NCI-H128 (cell line): ENCODE results near the gene CTSL.

Experiments used
- DNase-seq: peaks from one replicate; lab custom pipeline; 2025; ENCODE audit not compliant: unreplicated experiment; lab: John Stamatoyannopoulos, UW

Gene CTSL

GRCh38 chr9:87725900-87726709 lies at the start of gene CTSL:
Gene CTSL, plus strand, starts transcription at chr9:87726119. Its CDS starts 1,485 bp downstream, at chr9:87727604.
- no peak for DNase-seq

DNA sequence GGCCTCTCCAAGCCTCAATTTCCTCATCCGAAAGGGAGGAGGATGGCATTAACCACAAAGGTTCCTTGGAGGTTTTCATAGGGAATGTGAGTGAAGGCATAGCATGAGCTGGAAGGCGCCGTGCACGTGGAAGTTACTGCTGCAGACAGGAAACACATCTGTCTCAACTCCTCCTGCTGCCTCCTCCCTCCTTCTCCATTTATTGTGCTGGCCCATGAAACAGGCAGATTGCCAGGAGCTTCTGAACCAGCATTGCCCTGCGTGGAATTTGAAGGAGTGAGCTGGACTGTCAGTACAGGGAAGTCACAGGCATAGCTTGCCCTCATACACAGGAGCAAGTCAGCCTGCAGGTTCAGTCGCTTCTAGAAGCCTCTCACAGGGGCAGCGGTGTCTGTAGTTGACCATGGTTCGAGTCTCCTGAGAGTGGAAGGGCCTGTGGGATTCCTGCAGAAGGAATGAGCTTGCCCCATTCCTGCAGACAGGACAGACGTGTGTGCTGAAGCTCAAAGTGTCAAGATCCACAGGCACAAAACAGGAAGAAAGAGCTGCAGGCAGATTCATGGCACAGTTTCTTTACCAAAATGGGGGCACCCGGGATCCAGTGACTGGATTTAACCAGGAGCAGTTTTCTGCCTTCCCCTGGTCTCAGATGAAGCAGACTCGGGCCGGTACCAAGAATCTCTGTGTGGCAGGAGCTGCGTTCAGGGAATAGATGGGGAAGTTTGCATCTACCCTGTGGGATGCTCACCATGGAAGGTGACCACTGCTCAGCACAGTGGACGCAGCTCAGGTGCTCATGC lies 48.7 kb upstream of the CTSL start:
- DNase-seq, result no peak

- no peak for DNase-seq
These were observed 47.9 kb upstream of the CTSL start for GRCh38 chr9:87677776-87678587.

DNA sequence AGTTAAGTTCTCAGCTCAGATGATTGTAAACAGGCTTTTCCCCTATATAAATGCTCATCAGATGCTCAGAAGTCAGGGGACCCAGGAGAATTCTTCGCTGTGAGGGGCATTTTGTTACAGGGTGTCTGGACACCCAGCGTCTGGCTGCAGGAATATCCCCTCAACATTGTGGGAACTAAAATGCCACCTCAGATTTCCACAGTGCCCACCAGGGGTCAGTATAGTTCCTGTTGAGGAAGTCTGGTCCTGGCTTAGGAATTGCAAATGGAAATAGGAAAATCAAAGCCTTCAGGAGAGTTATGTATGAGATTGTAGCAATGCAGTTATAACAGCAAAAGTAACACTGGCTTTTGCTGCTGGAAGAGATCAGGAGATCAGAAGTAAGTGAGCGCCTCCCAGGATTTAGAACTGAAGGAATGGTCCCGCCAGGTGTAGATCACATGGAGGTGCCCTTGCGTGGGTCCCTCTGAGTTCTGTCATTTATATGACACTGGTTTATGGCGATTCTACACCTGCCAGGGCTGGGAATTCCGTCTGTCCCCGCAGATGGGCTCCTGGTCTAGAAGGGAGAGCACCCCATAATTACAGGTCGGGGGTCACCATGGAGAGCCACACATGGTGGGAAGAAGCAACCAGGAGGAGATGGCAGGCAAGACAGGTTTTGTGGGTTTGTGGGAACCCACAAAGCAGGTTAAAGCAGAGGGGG lies 47.1 kb upstream of the CTSL start:
- DNase-seq, result peak; percentile 41

DNA sequence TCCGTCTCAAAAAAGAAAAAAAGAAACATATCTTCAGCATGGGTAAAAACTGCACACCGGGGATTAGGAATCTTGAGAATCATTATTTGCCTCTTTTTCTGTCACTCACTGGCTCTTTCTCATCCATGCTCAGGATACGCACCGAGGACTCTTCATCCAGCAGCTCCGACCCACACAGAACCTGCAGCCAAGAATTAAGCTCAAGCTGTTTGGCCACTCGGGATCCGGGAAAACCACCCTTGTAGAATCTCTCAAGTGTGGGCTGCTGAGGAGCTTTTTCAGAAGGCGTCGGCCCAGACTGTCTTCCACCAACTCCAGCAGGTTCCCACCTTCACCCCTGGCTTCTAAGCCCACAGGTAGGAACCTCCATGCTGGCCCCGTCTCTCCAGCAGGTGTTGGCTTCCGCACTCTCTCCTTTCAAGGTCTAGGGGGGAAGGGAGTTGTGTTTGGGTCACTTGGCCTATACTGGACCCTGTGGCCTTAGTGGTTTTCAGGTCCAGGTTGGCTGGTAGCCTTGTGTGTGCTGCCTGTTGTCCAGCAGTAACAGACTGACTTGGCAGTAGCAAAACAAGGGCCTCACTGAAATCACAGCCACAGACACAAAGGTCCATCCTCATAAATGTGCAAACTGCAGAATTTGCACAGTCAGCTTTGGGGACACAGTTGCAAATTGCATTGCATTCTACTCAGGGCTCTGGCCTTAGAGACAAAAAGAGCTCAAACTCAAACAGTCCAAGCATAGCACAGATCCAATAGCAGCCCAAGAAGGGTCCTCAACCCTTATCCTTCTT lies 44.5 kb upstream of the CTSL start:
- DNase-seq, result no peak

DNA sequence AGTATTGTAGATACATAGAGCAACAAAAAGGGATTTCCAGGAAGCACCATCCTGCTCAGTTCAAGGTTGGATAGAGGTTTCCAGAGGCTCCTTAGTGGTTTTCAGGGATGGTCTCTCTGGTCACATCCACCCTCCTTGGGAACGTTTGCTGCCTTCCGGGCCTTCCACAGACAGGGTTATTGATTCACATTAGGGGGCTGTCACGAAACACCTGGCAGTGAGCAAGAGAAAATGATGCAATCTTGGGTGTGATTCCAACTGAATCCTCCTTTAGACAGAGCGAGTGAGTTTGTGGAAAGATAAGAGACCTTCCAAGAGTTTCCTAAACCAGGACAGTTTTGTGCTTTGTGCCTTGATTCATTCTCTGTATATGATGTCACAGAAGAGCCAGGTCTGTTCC lies 43.8 kb upstream of the CTSL start:
- DNase-seq, result no peak

DNA sequence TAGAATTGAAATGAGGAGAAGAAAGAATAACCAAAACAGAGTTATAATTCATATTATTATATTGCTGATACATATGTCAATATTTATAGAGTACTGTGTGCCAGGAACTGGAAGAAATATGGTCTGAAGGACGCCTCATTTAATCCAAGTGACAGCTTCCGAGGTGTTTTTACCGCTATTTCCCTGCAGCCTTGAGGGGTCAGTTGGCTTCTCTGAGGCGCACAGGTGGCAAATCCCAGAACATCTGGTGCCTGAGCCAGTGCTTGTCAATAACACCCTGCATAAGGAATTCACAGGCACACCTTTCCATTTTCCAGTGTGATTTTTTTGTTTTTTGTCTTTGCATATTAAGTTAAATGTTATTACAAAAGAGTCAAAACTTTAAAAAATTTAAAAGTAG lies 43.3 kb upstream of the CTSL start:
- no peak for DNase-seq

GRCh38 chr9:87683751-87684626 lies 41.9 kb upstream of the CTSL start:
- no peak for DNase-seq

DNA sequence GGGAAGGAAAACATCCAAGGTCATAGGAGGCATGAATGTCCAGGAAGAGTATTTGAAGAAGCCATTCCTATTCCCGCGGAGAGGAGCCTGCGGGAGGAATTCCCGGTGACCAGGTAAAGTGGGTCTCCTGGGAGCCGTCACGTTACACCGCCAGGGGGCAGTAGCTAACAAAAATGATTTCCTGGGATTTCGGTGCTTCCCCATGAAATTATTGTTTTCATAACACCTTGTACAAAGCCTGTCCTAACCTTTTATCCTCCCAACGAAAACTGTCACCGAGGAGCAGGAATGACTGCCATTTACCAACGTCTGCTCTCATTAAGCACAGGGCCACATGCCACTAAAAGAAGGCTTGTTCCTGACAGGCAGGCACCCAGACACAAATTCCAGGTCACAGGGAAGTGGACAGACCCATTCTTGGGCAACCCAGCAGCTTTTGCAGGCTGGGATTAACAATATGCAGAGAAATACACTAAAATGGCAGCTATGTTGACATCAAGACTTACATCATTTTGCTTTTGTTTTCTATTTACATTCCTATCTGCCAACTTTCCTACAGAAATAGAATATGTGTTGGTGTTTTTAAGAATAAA lies 41.2 kb upstream of the CTSL start:
- no peak for DNase-seq

DNA sequence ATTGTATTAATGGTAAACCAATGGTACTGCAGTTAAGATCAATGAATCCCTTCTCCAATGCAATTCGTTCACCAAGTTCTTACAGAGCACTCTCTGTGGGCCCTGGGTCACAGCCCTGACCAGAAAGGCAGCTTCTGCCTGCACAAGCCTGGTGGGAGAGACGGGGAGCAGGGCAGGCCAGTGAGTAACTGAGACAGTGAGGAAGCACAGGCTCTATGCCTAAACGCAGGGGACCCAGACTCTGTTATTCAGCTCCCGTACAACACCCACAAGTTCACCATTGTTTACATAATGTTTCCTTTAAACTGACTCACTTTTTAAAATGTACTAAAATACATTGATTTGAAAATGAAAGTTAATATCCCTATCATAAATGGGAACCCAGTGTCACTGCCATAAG lies 40.5 kb upstream of the CTSL start:
- no peak for DNase-seq

DNA sequence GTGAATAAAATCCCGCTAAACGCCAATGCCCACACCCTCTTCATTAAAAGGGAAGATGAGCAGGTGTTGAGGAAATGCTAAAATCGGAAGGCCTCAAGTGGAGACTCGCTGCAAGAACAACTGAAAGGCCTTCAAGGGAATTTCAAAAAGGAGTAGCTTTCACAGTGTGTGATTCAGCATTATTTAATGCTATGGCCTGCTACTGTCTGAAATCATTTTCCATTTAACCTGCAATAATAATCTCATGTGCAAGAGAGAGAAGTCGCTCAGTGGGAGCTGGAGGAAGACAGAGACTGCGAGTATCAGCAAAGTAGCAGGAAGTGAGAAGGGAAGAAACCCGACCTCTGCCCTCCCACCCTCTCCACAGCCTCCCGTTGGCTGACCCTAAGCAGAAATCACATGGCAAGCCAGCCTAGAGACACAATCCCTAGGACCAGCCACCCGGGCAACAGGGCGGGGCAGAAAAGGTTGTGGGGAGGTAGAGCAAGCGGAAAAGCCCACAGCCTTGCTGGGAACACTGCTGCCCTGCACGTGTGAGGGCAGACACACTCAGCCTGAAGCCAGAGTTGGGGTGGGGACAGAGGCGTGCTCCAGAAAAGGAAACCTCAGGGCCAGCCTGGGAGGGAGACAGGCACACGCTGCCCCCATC lies 39.9 kb upstream of the CTSL start:
- DNase-seq, result no peak

DNA sequence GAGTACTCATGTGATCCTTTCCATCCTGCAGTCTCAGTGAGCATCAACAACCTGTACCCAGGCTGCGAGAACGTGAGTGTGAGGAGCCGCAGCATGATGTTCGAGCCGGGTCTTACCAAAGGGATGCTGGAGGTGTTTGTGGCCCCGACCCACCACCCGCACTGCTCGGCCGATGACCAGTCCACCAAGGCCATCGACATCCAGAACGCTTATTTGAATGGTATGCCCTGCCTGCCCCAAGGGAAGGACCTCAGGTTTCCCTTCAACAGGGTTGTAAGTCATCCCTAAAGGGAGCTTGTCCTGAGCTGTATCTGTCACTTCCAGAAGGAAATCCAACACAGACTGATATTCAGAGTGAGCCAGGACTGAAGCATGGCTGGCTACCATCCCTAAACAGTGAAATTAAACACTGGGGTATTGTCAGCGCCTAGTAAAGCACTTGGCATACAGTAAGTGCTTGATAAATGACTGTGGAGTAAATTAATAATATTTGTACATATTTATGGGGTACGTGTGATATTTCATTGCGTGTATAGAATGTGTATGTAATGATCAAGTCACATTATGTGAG lies 39.3 kb upstream of the CTSL start:
- DNase-seq, result no peak

GRCh38 chr9:87687207-87687606 lies 38.7 kb upstream of the CTSL start:
- no peak for DNase-seq

DNA sequence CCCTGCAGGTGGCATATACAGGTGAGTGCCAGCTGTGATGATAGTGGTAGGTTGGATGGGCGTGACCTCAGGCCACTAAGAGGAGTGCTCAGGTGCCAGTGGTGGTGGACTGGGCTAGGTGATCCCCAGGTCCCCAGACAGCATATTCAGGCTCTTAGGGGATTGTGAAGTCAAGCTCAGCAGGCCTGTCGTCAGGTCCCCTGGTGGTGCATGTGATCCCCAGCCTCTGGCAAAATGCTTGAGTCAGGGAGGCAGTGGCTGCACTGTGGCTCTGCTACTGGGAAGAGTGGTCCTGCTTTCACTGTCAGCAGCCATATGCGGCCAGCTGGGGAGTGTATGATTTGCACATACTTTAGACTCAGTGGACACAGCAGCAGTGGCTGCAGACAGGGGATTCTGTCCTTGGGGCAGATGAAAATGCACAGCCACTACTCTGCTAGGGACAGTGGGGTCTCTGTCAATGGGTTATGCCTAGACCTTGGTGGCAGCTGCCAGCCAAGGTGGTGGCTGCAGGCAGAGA lies 31.6 kb upstream of the CTSL start:
- no peak for DNase-seq

- DNase-seq, result no peak
These were observed 30.4 kb upstream of the CTSL start for GRCh38 chr9:87695523-87695922.

- DNase-seq, result no peak
These were observed 29.3 kb upstream of the CTSL start for GRCh38 chr9:87696641-87697040.

DNA sequence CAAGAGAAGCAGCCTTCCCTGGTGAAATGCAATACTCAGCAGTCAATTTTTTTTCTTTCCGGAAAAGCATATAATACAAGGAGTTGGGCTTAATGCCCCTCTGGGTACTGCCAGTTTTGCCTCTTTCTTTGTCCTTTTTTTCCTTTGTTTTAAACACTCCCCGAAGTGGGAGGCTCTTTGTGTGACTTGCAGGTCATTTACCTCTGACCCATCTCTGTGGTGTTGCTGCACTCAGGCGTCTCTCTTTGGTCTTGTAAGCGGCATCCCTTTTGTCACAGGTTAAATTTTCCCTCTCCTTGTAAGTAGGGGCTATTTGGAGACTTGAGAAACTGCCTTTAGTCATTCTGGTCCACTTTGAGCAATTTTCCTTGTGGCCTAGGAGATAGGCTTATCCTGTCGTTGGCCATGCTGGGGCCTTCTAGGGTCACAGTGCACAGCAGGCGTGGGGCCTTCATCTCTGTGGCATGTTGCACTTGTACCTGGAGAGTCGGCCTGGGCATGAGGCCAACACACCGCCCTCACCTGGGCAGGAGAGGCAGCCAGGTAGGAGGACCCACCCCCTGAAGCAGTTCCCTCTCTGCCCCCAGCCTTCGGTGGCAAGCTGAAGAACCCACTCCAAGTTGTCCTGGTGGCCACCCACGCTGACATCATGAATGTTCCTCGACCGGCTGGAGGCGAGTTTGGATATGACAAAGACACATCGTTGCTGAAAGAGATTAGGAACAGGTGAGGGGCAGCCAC lies 27.7 kb upstream of the CTSL start:
- DNase-seq, result no peak
